GM12878 (cell line): Measurements from ENCODE around the gene VSTM1. TPM values are rescaled to one million over a fixed set of nuclear protein-coding genes. Genes with fewer than 3 reads are reported as not detected.

Experiments used
- ATAC-seq: fragments of 200-7000 bp; cut with Tn5 transposase; 3 replicates; pipeline ENCODE4 v1.9.1; 2020; ENCODE audit warnings: mild to moderate bottlenecking, moderate library complexity
- BruUV-seq: library from RNA; stranded (reverse); fragments of 400-500 nt; replicated peaks from 2 replicates; lab custom pipeline; 2021; lab: Mats Ljungman, UMichigan
- CTCF ChIA-PET: fragments of 300-600 bp; sonication (Branson Sonifier 250); formaldehyde crosslinking; extraction: SDS; loops from one replicate; lab custom pipeline; 2021; ENCODE audit warnings: inconsistent platforms; lab: Yijun Ruan, JAX
- POLR2A ChIA-PET: fragments of 350-600 bp; formaldehyde crosslinking; extraction: SDS; loops from one replicate; lab custom pipeline; 2021; ENCODE audit warnings: inconsistent platforms; lab: Charles Lee
- RAD21 ChIA-PET: fragments of 300-600 bp; sonication (Branson Sonifier 250); formaldehyde crosslinking; loops from one replicate; lab custom pipeline; 2023; ENCODE audit warnings: antibody characterized with exemption; ENCODE audit not compliant: unreplicated experiment; lab: Charles Lee
- SMC1A ChIA-PET: fragments of 300-600 bp; sonication (Branson Sonifier 250); formaldehyde crosslinking; loops from one replicate; lab custom pipeline; 2023; ENCODE audit not compliant: unreplicated experiment, uncharacterized antibody; lab: Charles Lee
- DNase-seq: peaks from one replicate; pipeline ENCODE4 v3.0.0-alpha.2; 2011; ENCODE audit warnings: low read depth, low spot score
- FAIRE-seq: peaks from 3 replicates; lab custom pipeline; 2011; peaks lifted over from hg19 to GRCh38; lab: Jason Lieb, UNC
- H2AFZ ChIP-seq: 2 replicates; pipeline ENCODE4 v1.6.0; 2011; ENCODE audit warnings: low read depth, low read length, control low read depth; ENCODE audit not compliant: control insufficient read depth
- H3K27ac ChIP-seq: 2 replicates; pipeline ENCODE4 v1.5.1; 2011; ENCODE audit warnings: control low read depth; ENCODE audit not compliant: control insufficient read depth, insufficient read depth
- H3K27me3 ChIP-seq, 2 experiments: replicated peaks in 1 of 2; 2 replicates each; pipeline versions ENCODE4 v1.6.0 to v1.6.1; 2011; ENCODE audit warnings: low read length in 1 of 2; ENCODE audit not compliant: control insufficient read depth in 2 of 2, insufficient read depth in 2 of 2
- H3K36me3 ChIP-seq, 2 experiments: 2 replicates each; pipeline ENCODE4 v1.5.1; 2011; ENCODE audit warnings: low read length in 1 of 2; ENCODE audit not compliant: control insufficient read depth in 2 of 2, insufficient read depth in 2 of 2
- H3K4me1 ChIP-seq: 2 replicates; pipeline ENCODE4 v1.6.1; 2011; ENCODE audit warnings: mild to moderate bottlenecking, low read length, moderate library complexity, mixed read lengths; ENCODE audit not compliant: control insufficient read depth, insufficient read depth
- H3K4me2 ChIP-seq: 2 replicates; pipeline ENCODE4 v1.6.0; 2011; ENCODE audit warnings: control low read depth; ENCODE audit not compliant: control insufficient read depth, insufficient read depth
- H3K4me3 ChIP-seq: fragments of 200-600 bp; sonication (generic); 2 replicates; pipeline ENCODE4 v1.5.1; 2016
- H3K79me2 ChIP-seq: 2 replicates; pipeline ENCODE4 v1.6.0; 2011; ENCODE audit warnings: low read length; ENCODE audit not compliant: control insufficient read depth, insufficient read depth
- H3K9ac ChIP-seq: 2 replicates; pipeline ENCODE4 v1.8.0; 2011; ENCODE audit warnings: low read length, control low read depth, mixed read lengths; ENCODE audit not compliant: control insufficient read depth, insufficient read depth
- H3K9me3 ChIP-seq: replicated peaks from 3 replicates; pipeline ENCODE4 v1.5.1; 2011; ENCODE audit warnings: mild to moderate bottlenecking, low read length; ENCODE audit not compliant: control insufficient read depth, insufficient read depth
- H4K20me1 ChIP-seq: 2 replicates; pipeline ENCODE4 v1.6.0; 2011; ENCODE audit not compliant: control insufficient read depth, insufficient read depth
- BCL11A ChIP-seq: IDR thresholded peaks from 2 replicates; pipeline ENCODE4 v1.6.1; 2011; ENCODE audit warnings: low read depth, low read length
- CHD2 ChIP-seq: IDR thresholded peaks from 2 replicates; pipeline ENCODE4 v1.6.1; 2011; ENCODE audit warnings: low read depth, low read length, improper control_type of control experiment, borderline replicate concordance
- EED ChIP-seq: sonication (generic); IDR thresholded peaks from 2 replicates; pipeline ENCODE4 v1.6.1; 2016; ENCODE audit warnings: antibody characterized with exemption, low read depth
- FOXK2 ChIP-seq: fragments of 450-650 bp; IDR thresholded peaks from 2 replicates; pipeline ENCODE4 v1.6.1; 2017; ENCODE audit warnings: mild to moderate bottlenecking, moderate library complexity
- GATAD2B ChIP-seq: fragments of 450-650 bp; conservative IDR thresholded peaks from 2 replicates; pipeline ENCODE4 v1.6.1; 2017; ENCODE audit warnings: low read depth, mild to moderate bottlenecking, moderate library complexity
- IKZF2 ChIP-seq, 2 experiments: fragments of 450-650 bp; IDR thresholded peaks; 2 replicates each; pipeline ENCODE4 v1.6.1; 2017; ENCODE audit warnings: mild to moderate bottlenecking in 2 of 2, moderate library complexity in 2 of 2
- MTA3 ChIP-seq: IDR thresholded peaks from 2 replicates; pipeline ENCODE4 v1.6.1; 2012; ENCODE audit warnings: low read length, inconsistent platforms, borderline replicate concordance
- NR2C1 ChIP-seq: fragments of 450-650 bp; IDR thresholded peaks from 2 replicates; pipeline ENCODE4 v1.6.1; 2017; ENCODE audit warnings: antibody characterized with exemption, mild to moderate bottlenecking, moderate library complexity
- PAX5 ChIP-seq: IDR thresholded peaks from 2 replicates; pipeline ENCODE4 v1.6.1; 2011; ENCODE audit warnings: low read depth, low read length, borderline replicate concordance
- SREBF2 ChIP-seq: IDR thresholded peaks from 2 replicates; pipeline ENCODE4 v1.6.1; 2012; ENCODE audit warnings: mild to moderate bottlenecking, low read length
- SUPT20H ChIP-seq: IDR thresholded peaks from 2 replicates; pipeline ENCODE4 v1.6.1; 2011; ENCODE audit warnings: low read depth, mild to moderate bottlenecking, low read length, moderate library complexity, borderline replicate concordance; ENCODE audit not compliant: control insufficient read depth
- WGBS: methylation state at CpG from one replicate; pipeline ENCODE4 v1.1.6; 2016; ENCODE audit warnings: low lambda C conversion rate; ENCODE audit not compliant: insufficient replicate concordance, insufficient coverage; ENCODE audit errors: missing lambda C conversion rate; 5-methylcytosine and 5-hydroxymethylcytosine counted together
- in situ Hi-C: fragments of 300-500 bp; cut with MboI; formaldehyde crosslinking; loops from 9 replicates; pipeline ENCODE4 v1.14.3; 2018; ENCODE audit warnings: mixed read lengths
- intact Hi-C: fragments of 100-400 bp; cut with micrococcal nuclease; formaldehyde crosslinking; loops from one replicate; pipeline ENCODE4 v1.14.2; 2022; ENCODE audit not compliant: unreplicated experiment
- polyA plus RNA-seq, 11 experiments: library from polyadenylated mRNA; depleted of rRNA in 4 of 11; unstranded in 6 of 11; stranded (reverse) in 5 of 11; fragments of >200 nt; fragmentation: Nextera tagmentation in 4 of 11; fragmentation: Illumina TruSeq in 1 of 11; extraction: Ambion mirVana in 4 of 11; extraction: Trizol in 1 of 11; gene quantifications; 1 replicate in 1 of 11; 2 replicates in 10 of 11; pipeline versions ENCODE4 v1.2.1 to v1.2.3, GENCODE V29; 2011 to 2016; ENCODE audit warnings: inconsistent platforms in 2 of 11, missing spikeins in 2 of 11, low read depth in 1 of 11
- total RNA-seq, 4 experiments: library from RNA; depleted of rRNA in 3 of 4; stranded (reverse); fragments of >200 nt in 3 of 4; fragmentation: Illumina TruSeq in 1 of 4; extraction: Trizol in 1 of 4; gene quantifications; 2 replicates each; pipeline versions ENCODE4 v1.2.1 to v1.2.3, GENCODE V29; 2013 to 2021
- TF ChIP-seq, protein P1 (sequence below): fragments of 450-650 bp; conservative IDR thresholded peaks from 2 replicates; pipeline ENCODE4 v1.6.1; 2017; ENCODE audit warnings: mild to moderate bottlenecking, moderate library complexity

The VSTM1 gene
- total and polyA plus RNA-seq, 10 of the 15 experiments (the other 5 are each of a cell fraction or from before 2014, with no cell fraction given): not detected

DNA sequence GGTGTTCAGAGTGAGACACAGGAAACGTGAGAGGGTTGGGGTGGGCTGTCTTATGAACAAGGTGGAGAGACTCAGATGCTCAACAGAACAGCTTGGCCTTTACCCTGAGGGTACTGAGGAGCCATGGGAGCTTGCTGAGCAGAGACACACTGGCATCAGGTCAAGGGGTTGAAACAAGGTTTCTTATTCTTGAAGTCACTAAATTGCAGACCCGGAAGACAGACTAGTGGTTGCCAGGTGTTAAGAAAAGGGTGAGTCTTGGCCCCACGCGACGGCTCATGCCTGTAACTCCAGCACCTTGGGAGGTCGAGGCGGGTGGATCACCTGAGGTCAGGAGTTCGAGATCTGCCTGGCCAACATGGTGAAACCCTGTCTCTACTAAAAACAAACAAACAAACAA lies 49.8 kb downstream of the VSTM1 start:
- no peak overlapping the region for H2AFZ ChIP-seq
- no peaks in the 10 kb centered on the region for H3K27me3 ChIP-seq
- DNase-seq (no peak), FAIRE-seq (no peak), ATAC-seq (no peak)
- SMC1A ChIA-PET: interaction anchor here (1.3 kb wide), 1 partner anchor 10 kb away, joined by 4 read pairs; no protein-coding TSS in a partner anchor
- H3K27ac ChIP-seq: no peak overlapping the region
- in situ Hi-C loops: no loop called here
- 56% methylated on average over 8 of the region's 8 CpGs for WGBS
- no peaks in the 10 kb centered on the region for H3K79me2 ChIP-seq
- no peaks in the 10 kb centered on the region for H3K4me1 ChIP-seq
- no peak overlapping the region for H3K9ac ChIP-seq
- no peaks in the 10 kb centered on the region for H4K20me1 ChIP-seq
- TF ChIP-seq PAX5 (no peak), EED (no peak), NR2C1 (no peak), SREBF2 (no peak), MTA3 (no peak), CHD2 (no peak), SUPT20H (no peak), FOXK2 (no peak), IKZF2 (IDR thresholded peaks at IDR 0.05) (no peak), BCL11A (no peak), GATAD2B (no peak)
- TF ChIP-seq, protein P1, sequence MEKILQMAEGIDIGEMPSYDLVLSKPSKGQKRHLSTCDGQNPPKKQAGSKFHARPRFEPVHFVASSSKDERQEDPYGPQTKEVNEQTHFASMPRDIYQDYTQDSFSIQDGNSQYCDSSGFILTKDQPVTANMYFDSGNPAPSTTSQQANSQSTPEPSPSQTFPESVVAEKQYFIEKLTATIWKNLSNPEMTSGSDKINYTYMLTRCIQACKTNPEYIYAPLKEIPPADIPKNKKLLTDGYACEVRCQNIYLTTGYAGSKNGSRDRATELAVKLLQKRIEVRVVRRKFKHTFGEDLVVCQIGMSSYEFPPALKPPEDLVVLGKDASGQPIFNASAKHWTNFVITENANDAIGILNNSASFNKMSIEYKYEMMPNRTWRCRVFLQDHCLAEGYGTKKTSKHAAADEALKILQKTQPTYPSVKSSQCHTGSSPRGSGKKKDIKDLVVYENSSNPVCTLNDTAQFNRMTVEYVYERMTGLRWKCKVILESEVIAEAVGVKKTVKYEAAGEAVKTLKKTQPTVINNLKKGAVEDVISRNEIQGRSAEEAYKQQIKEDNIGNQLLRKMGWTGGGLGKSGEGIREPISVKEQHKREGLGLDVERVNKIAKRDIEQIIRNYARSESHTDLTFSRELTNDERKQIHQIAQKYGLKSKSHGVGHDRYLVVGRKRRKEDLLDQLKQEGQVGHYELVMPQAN: no peak
- H3K36me3 ChIP-seq: no peaks in the 10 kb centered on the region
- POLR2A ChIA-PET: no interaction called here
- RAD21 ChIA-PET: no interaction called here
- CTCF ChIA-PET: no interaction called here
- H3K9me3 ChIP-seq: no peaks in the 10 kb centered on the region
- BruUV-seq: no TSS peak
- H3K4me3 ChIP-seq: no peak overlapping the region
- intact Hi-C loops: no loop called here
- H3K4me2 ChIP-seq: no peak overlapping the region
